HG03064 (cell line): ENCODE data around the gene ZMYND10.

ENCODE experiments used
- ATAC-seq: cut with Tn5 transposase; IDR thresholded peaks from one replicate; pipeline ENCODE4 v1.9.1; 2021; ENCODE audit warnings: low read depth; ENCODE audit not compliant: unreplicated experiment

Gene ZMYND10

GRCh38 chr3:50327129-50327528 lies 18.4 kb downstream of the ZMYND10 start:
- ATAC-seq: no peak

- no peak for ATAC-seq
These were observed 19.4 kb downstream of the ZMYND10 start for GRCh38 chr3:50326182-50326541.

- no peak for ATAC-seq
These were observed 19.9 kb downstream of the ZMYND10 start for GRCh38 chr3:50325497-50326181.

GRCh38 chr3:50325113-50325480 lies 20.4 kb downstream of the ZMYND10 start:
- ATAC-seq: no peak

- ATAC-seq: no peak
These were observed 21.0 kb downstream of the ZMYND10 start for GRCh38 chr3:50324351-50325112.

GRCh38 chr3:50323614-50324199 lies 21.8 kb downstream of the ZMYND10 start:
- ATAC-seq: no peak

GRCh38 chr3:50323092-50323600 lies 22.4 kb downstream of the ZMYND10 start:
- no peak for ATAC-seq

GRCh38 chr3:50322386-50323091 lies 23.0 kb downstream of the ZMYND10 start, which contains the start of gene HYAL2:
Gene HYAL2 (minus strand): TSS chr3:50322745. CDS start chr3:50320489, 2,256 bp downstream.
- ATAC-seq: no peak

- ATAC-seq: no peak
These were observed 23.5 kb downstream of the ZMYND10 start for GRCh38 chr3:50322115-50322385.

- ATAC-seq: peak; percentile 79
These were observed 24.0 kb downstream of the ZMYND10 start for GRCh38 chr3:50321336-50322114.

GRCh38 chr3:50320853-50321335 lies 24.6 kb downstream of the ZMYND10 start:
- ATAC-seq: peak; percentile 48

GRCh38 chr3:50319894-50320625 lies 25.5 kb downstream of the ZMYND10 start:
- ATAC-seq: no peak

- ATAC-seq: no peak
These were observed 26.2 kb downstream of the ZMYND10 start for GRCh38 chr3:50319181-50319893.

GRCh38 chr3:50318615-50319014 lies 26.9 kb downstream of the ZMYND10 start:
- no peak for ATAC-seq

GRCh38 chr3:50318163-50318562 lies 27.4 kb downstream of the ZMYND10 start:
- ATAC-seq: no peak

- ATAC-seq: no peak
These were observed 28.2 kb downstream of the ZMYND10 start for GRCh38 chr3:50317300-50317699.

- ATAC-seq: no peak
These were observed 28.8 kb downstream of the ZMYND10 start for GRCh38 chr3:50316657-50317242.

GRCh38 chr3:50314816-50315215 lies 30.7 kb downstream of the ZMYND10 start:
- no peak for ATAC-seq

GRCh38 chr3:50314342-50314741 lies 31.2 kb downstream of the ZMYND10 start:
- ATAC-seq: no peak
